AML-193 (cell line): Measurements from ENCODE around the gene ALG8.
"Not testable (repeated sequence)": the region's sequence is repeated elsewhere in the genome, so short reads cannot be mapped to it uniquely, and the experiment has no call there.

Source experiments
- DNase-seq, 2 experiments: peaks; one replicate each; lab custom pipeline; 2025; lab: John Stamatoyannopoulos, UW

ALG8 gene

DNA sequence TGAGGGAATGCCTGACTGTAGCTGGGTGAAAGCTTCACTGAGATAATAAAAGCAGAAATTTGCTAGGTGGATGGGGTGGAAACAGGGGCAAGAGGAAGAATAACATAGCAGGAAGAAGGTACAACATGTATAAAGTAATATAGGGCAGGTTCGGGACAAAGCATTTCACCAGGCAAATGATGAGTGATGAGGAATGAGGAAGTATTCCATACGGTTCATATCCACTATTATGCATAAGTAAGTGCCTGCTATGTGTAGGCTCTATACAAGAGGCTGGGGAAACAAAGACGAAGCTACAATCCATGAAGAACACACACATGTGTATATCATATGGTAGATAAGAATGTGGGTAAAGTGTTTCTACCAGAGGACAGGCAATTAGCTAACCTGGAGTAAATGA is 67.7 kb downstream of the ALG8 start:
- DNase-seq: no peak

GRCh38 chr11:78070621-78071020 is 68.8 kb downstream of the ALG8 start:
- no peak for DNase-seq

- no peak for DNase-seq
These were observed 70.0 kb downstream of the ALG8 start for GRCh38 chr11:78069465-78069864.

- DNase-seq: no peak
These were observed 71.7 kb downstream of the ALG8 start for GRCh38 chr11:78067704-78068103.

DNA sequence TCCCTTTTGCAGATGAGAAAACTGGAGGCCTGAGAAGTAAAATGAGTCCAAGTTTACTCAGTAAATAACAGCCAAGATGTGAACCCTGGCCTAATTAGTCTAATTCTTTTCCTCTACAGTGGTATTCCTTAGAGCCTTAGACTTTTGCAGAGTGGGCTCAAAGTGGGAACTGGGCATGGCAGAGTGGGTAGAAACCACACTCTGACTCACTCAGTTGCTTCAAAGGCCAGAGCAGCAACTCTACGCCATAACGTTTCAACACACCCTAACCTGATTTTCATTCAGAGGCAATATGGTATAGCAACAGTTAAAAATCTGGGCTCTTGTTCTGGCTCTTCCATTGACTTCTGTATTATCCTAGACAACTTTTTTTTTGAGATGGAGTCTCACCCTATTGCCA is 73.0 kb downstream of the ALG8 start:
- no peak for DNase-seq

GRCh38 chr11:78065203-78065602 is 74.2 kb downstream of the ALG8 start:
- DNase-seq: no peak

DNA sequence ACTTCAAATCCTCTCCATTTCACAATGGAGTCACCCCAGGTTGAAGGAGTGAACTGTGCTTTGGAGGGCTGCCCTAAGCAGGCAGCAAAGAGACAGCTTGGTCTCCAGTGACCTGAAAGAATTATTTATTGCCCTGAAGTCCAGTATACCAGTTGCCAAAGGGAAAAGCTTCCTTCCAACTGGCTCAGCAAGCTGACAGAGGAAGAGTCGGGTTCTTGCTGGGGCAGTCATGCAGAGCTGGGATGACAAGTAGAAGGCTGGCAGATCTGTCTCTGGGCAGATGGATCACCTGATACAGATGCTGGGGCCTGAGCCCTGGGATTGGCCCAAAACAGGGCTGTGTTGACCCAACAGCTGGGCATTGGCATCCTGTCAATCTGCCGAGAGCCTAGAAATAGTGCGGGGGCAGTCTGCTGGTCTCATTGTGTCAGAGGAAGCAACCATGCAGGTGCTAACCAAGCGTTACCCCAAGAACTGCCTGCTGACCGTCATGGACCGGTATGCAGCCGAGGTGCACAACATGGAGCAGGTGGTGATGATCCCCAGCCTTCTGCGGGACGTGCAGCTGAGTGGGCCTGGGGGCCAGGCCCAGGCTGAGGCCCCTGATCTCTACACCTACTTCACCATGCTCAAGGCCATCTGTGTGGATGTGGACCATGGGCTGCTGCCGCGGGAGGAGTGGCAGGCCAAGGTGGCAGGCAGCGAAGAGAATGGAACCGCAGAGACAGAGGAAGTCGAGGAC is 75.8 kb downstream of the ALG8 start, which contains the start of gene THRSP:
Gene THRSP (plus strand): TSS at position 422 of the 742 bp plus-strand sequence. CDS start 21 bp downstream, at position 443.
- no peak for DNase-seq

DNA sequence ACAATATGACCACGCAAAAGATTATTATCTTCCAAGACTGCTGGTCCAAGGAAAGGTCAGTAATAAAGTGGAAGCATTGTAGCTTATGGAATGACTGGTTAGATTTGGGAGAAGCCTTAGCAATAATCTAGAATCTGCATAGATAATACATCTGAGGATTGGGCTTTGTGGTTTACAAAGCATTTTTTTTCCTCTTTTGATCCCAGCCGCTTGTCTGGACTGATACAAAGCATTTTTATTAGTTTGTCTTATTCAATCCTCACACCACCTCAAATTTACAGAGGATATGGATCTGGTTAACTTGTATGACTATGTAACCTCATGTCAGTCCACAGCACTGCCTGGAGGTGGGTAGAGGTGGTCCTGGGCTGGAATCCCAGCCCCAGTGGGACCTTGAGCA is 76.8 kb downstream of the ALG8 start:
- DNase-seq: no peak

DNA sequence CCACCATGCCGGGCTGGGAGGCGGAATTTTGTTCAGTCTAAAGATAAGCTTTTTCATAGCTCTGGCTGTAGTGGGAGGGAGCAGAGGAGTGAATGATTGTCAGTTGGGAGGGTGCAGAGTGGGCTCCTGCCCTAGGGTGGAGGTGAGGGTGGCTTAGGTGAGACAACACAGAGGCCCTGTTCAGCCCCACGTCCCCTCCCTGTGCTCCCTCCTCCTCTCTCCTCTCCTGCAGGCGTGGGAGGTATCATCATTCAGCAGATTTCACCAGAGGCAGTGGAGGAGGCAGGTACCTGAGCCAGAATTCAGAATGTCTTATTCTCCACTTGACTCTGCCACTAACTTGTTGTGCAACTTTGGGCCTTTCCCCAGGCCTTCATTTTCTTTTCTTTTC is 77.5 kb downstream of the ALG8 start:
- no peak for DNase-seq

- no peak for DNase-seq
These were observed 78.1 kb downstream of the ALG8 start for GRCh38 chr11:78061088-78061920.

DNA sequence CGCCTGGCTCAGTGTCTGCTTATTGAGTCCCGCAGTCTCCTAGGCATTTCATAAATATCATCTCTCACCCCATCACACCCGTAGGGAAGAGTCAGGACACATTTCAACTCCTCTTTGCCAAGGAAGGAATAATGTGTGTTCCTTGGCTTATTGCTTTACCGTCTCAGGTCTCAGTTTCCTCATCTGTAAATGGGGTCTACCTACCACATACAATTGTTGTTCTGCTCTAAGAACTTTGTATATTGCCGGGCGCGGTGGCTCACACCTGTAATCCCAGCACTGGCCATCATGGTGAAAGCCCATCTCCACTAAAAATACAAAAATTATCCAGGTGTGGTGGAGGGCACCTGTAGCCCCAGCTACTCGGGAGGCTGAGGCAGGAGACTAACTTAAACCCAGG is 78.9 kb downstream of the ALG8 start:
- DNase-seq: no peak

GRCh38 chr11:78059749-78060328 is 79.6 kb downstream of the ALG8 start:
- not testable (repeated sequence) for DNase-seq

GRCh38 chr11:78057462-78058055 is 81.9 kb downstream of the ALG8 start:
- DNase-seq: no peak

DNA sequence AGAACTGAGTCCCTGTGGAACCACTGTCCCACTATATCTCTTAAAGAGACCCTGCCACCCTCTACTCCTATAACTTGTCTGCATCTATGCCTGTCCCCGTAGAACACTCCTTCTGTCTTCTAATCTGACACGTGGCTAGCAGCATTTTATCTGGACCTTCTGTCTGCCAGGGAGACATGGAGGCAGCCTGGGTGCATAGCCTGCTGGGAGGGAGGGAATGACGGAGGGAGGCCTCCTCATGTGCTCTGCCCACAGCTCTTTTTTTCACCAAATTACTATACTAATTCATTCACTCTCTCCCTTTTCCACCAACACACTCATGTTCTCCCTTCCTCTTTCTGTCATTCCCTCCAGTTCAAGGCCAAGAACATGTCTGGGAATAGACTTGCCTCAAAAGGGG is 83.3 kb downstream of the ALG8 start:
- no peak for DNase-seq

DNA sequence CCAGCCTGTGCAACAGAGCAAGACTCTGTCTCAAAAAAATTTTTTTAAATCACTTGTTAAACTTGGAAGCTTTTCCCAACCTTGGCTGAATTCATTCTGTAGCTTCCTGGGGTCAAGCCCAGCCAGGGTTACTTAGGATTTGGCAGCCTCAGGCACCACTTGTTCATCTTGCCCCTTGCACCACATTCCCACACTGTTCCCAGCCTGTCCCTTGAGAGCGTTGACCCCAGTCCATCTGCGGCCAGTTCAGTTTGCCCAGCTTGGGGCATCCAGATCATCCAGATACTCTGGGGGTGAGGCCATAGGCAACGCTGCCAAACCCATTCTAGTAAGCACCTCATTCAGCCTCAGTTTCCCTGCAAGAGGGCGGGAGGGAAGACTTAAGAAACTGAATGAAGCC is 84.5 kb downstream of the ALG8 start:
- DNase-seq: no peak

GRCh38 chr11:78050964-78051831 is 88.2 kb downstream of the ALG8 start:
- DNase-seq: no peak
